HG03097 (cell line): ENCODE results near the gene C21orf58.

Experiments used
- ATAC-seq: cut with Tn5 transposase; IDR thresholded peaks from one replicate; pipeline ENCODE4 v1.9.1; 2021; ENCODE audit not compliant: unreplicated experiment, low FRiP score

Gene C21orf58

DNA sequence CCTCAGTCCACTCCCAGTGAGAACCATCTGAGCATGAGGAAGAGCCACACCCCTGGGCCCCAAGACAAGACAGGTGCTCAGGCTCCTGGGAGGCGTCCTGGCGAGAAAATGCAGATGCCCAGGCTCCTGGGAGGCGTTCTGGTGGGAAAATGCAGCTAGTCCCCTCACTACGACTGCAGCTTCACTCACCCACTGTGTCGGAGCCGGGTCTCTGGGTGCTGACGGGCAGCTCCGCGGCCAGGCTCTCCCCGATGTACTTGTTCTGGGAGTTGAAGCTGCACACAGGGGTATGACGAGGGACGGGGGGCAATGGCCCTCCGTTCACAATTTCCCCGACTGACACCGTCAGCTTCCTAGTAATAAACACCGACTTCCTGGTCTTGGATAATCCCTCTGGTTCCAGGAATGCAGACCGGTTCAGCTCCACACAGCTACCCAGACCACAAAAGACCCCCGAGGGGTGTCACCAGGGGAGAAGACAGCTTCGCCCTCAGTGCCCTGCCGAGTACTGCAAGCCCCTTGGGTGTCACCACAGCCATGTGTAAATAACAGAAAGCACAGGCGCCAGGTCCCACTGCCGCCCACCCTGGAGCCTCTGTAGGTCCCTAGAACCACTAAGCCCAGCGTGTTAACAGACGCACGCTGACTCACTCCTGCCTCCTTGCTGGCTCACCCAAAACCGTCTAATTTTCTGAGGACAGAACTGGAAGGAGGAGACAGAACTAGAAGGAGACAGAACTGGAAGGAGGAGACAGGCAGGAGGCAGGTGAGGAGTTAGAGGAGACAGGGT, 57.7 kb downstream of the C21orf58 start:
- no peak for ATAC-seq

- ATAC-seq: no peak
These were observed 59.0 kb downstream of the C21orf58 start for GRCh38 chr21:46264690-46265144.

GRCh38 chr21:46264046-46264689, 59.5 kb downstream of the C21orf58 start:
- no peak for ATAC-seq

GRCh38 chr21:46256501-46256994, 67.1 kb downstream of the C21orf58 start:
- ATAC-seq: no peak

- no peak for ATAC-seq
These were observed 67.8 kb downstream of the C21orf58 start for GRCh38 chr21:46255758-46256337.

DNA sequence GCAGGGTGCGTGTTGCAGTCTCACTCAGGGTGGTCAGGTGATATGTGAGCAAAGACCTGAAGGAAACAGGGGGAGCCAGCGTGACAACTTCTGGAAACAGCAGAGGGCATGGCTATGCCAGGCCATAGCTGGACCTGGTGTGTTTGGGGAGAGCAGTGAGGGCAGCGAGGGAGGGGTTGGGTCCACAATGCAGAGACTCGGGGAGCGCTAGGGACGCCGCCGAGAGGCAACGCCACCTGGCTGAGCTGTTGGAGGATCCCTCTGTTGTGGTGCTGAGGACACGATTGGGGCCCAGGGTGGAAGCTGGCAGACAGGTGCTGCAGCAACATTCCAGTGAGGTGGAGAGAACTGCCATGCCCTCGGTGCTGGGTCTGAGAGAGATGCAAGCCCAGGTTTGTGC, 68.5 kb downstream of the C21orf58 start:
- ATAC-seq: no peak

DNA sequence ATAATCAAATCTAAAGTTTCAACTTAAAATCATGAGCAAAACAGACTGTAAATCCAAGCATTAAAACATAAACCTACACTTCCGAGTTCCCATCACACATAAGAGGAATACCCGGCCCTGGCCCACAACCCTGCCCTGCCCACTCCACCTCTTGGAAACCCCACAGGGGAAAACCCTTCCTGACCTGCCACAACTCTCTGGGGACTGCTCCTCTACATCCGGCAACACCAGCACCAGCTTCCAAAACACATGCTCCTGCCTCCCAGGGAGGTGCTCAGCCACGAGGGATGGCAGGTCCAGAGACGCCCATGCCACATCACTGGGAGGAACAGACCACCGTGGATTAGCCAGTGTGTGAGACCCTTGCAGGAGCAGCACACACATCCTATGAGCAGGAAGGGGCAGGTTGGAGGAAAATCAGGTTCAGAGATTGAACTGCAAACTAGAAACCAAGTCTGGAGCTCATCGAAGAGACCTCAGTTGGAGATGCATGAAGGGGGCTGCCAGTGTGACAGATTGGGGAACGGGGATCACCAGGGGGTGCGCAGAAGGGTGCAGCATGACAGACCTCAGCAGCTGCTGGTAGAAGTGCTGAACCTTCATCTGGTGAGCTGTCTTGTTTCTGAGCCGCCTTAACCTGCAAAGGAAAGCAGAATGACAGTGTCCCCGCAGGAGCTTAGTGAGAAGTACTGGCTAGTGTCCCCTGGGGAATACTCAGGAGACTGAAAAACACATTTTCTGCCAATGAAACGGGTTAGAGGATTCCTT, 69.3 kb downstream of the C21orf58 start:
- ATAC-seq: no peak

DNA sequence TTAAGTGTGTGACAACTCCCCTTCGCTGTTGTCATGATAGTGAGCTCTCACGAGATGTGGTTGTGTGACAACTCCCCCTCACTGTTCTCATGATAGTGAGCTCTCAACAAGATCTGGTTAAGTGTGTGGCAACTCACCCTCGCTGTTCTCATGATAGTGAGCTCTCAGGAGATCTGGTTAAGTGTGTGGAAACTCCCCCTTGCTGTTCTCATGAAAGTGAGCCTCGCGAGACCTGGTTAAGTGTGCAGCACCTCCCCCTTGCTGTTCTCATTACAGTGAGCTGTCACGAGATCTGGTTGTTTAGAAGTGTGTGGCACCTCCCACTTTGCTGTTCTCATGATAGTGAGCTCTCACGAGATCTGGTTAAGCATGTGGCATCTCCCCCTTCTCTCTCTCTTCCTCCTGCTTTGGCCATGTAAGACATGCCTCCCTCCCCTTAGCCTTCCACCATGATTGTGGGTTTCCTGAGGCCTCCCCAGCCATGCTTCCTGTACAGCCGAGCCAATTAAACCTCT, 70.0 kb downstream of the C21orf58 start:
- peak; percentile 52 for ATAC-seq

DNA sequence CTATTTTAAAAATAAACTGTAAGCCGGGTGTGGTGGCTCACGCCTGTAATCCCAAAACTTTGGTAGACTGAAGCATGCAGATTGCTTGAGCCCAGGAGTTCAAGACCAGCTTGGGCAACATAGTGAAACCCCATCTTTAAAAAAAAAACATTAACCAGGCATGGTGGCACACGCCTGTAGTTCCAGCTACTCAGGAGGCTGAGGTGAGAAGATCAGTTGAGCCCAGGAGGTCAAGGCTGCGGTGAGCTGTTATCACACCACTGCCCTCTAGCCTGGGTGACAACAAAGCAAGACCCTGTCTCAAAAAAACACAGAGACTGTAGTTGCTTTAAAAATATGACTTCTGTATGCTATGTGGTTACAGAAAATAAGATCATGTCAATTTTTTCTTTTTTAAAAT, 70.8 kb downstream of the C21orf58 start:
- no peak for ATAC-seq
